B cell (primary cell): Measurements from ENCODE around the gene ANKFY1. TPM values are rescaled to one million over a fixed set of nuclear protein-coding genes. Genes with fewer than 3 reads are reported as not detected.

Experiments
- ATAC-seq: fragments of 200-7000 bp; cut with Tn5 transposase; one replicate; pipeline ENCODE4 v1.10.0; 2021; ENCODE audit warnings: low read depth, mild to moderate bottlenecking, moderate number of reproducible peaks, moderate library complexity
- CTCF ChIA-PET: fragments of 350-600 bp; sonication (Branson Sonifier 250); formaldehyde crosslinking; loops from one replicate; lab custom pipeline; 2021; ENCODE audit warnings: antibody characterized with exemption, inconsistent platforms; lab: Charles Lee
- POLR2A ChIA-PET: fragments of 350-600 bp; sonication (Branson Sonifier 250); formaldehyde crosslinking; loops from one replicate; lab custom pipeline; 2021; ENCODE audit warnings: antibody characterized with exemption; lab: Charles Lee
- DNase-seq: peaks from one replicate; pipeline ENCODE4 v3.0.0; 2013
- H2AFZ ChIP-seq: 2 replicates; pipeline ENCODE4 v1.6.1; 2012; ENCODE audit warnings: mild to moderate bottlenecking, low read depth, low read length; ENCODE audit not compliant: insufficient read depth, poor library complexity, severe bottlenecking
- H3K27ac ChIP-seq, 2 donors: 1 replicate in 1 of 2; 2 replicates in 1 of 2; pipeline ENCODE4 v1.5.1; 2012 to 2013; ENCODE audit warnings: low read length in 2 of 2, mild to moderate bottlenecking in 2 of 2, moderate library complexity in 1 of 2
- H3K27me3 ChIP-seq, 4 experiments: fragments of 200-600 bp in 1 of 4; sonication (generic) in 1 of 4; replicated peaks in 1 of 4; 1 replicate in 2 of 4; 2 replicates in 2 of 4; pipeline versions ENCODE4 v1.6.1 to v1.7.0; 2013 to 2016; ENCODE audit warnings: low read length in 3 of 4, mild to moderate bottlenecking in 2 of 4, mixed read lengths in 1 of 4, moderate library complexity in 1 of 4; ENCODE audit not compliant: insufficient read depth in 4 of 4, control insufficient read depth in 3 of 4; ENCODE audit errors: control extremely low read depth in 1 of 4
- H3K36me3 ChIP-seq, 2 experiments: replicated peaks in 1 of 2; 1 replicate in 1 of 2; 2 replicates in 1 of 2; pipeline versions ENCODE4 v1.6.1 to v1.7.1; 2013; ENCODE audit warnings: low read length in 1 of 2; ENCODE audit not compliant: insufficient read depth in 2 of 2, control insufficient read depth in 1 of 2; ENCODE audit errors: control extremely low read depth in 1 of 2, extremely low read depth in 1 of 2
- H3K4me1 ChIP-seq, 2 donors: fragments of 200-600 bp in 1 of 2; sonication (generic) in 1 of 2; 1 replicate in 1 of 2; 2 replicates in 1 of 2; pipeline versions ENCODE4 v1.5.1 to v1.6.1; 2013 to 2017; ENCODE audit warnings: low read length in 2 of 2; ENCODE audit not compliant: control insufficient read depth in 2 of 2, insufficient read depth in 2 of 2
- H3K4me2 ChIP-seq: replicated peaks from 2 replicates; pipeline ENCODE3; 2012; ENCODE audit warnings: mild to moderate bottlenecking, low read depth, low read length; ENCODE audit not compliant: poor library complexity, severe bottlenecking
- H3K4me3 ChIP-seq, 5 experiments: fragments of 200-600 bp in 1 of 5; sonication (generic) in 1 of 5; 1 replicate in 3 of 5; 2 replicates in 2 of 5; pipeline versions ENCODE4 v1.5.1 to v1.7.0; 2011 to 2016; ENCODE audit warnings: low read length in 4 of 5, mild to moderate bottlenecking in 4 of 5, low read depth in 2 of 5, control low read depth in 1 of 5, moderate library complexity in 1 of 5; ENCODE audit not compliant: insufficient read depth in 1 of 5; ENCODE audit errors: control extremely low read depth in 1 of 5, extremely low read depth in 1 of 5
- H3K79me2 ChIP-seq: fragments of 200-600 bp; sonication (generic); one replicate; pipeline ENCODE4 v1.6.0; 2016; ENCODE audit warnings: low read length; ENCODE audit not compliant: control insufficient read depth, insufficient read depth
- H3K9ac ChIP-seq: fragments of 200-600 bp; sonication (generic); 2 replicates; pipeline ENCODE4 v1.6.1; 2017; ENCODE audit warnings: mild to moderate bottlenecking, low read length, moderate library complexity
- H3K9me3 ChIP-seq, 3 donors: one replicate each; pipeline versions ENCODE4 v1.6.1 to v1.7.1; 2013; ENCODE audit warnings: low read length in 2 of 3; ENCODE audit not compliant: control insufficient read depth in 2 of 3, insufficient read depth in 1 of 3; ENCODE audit errors: control extremely low read depth in 1 of 3
- H4K20me1 ChIP-seq: 2 replicates; pipeline ENCODE4 v1.6.0; 2012; ENCODE audit warnings: mild to moderate bottlenecking, low read length; ENCODE audit not compliant: insufficient read depth, control insufficient read depth, poor library complexity, severe bottlenecking
- H3K27ac Mint-ChIP-seq: one replicate; pipeline ENCODE4 v1.8.0; 2021; ENCODE audit warnings: mixed read lengths
- H3K27me3 Mint-ChIP-seq: one replicate; pipeline ENCODE4 v1.8.0; 2021; ENCODE audit warnings: mixed read lengths
- H3K4me1 Mint-ChIP-seq: one replicate; pipeline ENCODE4 v1.8.0; 2021; ENCODE audit warnings: mixed read lengths
- H3K4me3 Mint-ChIP-seq: one replicate; pipeline ENCODE4 v1.8.0; 2021; ENCODE audit warnings: mixed read lengths
- H3K9me3 Mint-ChIP-seq: one replicate; pipeline ENCODE4 v1.8.0; 2022; ENCODE audit warnings: mixed read lengths; ENCODE audit not compliant: insufficient read depth
- CTCF ChIP-seq: fragments of 200-600 bp; IDR thresholded peaks from one replicate; pipeline ENCODE4 v1.8.0; 2022; ENCODE audit warnings: antibody characterized with exemption, mild to moderate bottlenecking
- EZH2 ChIP-seq: IDR thresholded peaks from 2 replicates; pipeline ENCODE4 v1.6.1; 2012; ENCODE audit warnings: borderline replicate concordance, low read depth, mild to moderate bottlenecking, moderate library complexity, low read length; ENCODE audit not compliant: insufficient read depth, poor library complexity, severe bottlenecking
- WGBS: methylation state at CpG from one replicate; pipeline ENCODE4 v1.1.5; 2013; ENCODE audit warnings: missing lambda C conversion rate; ENCODE audit not compliant: insufficient coverage; 5-methylcytosine and 5-hydroxymethylcytosine counted together
- intact Hi-C: fragments of 100-400 bp; cut with micrococcal nuclease; formaldehyde crosslinking; loops from one replicate; pipeline ENCODE4 v1.10.0; 2022
- polyA plus RNA-seq: library from polyadenylated mRNA; depleted of rRNA; stranded (reverse); fragments of >200 nt; gene quantifications from 2 replicates; pipeline ENCODE4 v1.2.3, GENCODE V29; 2012
- total RNA-seq, 2 donors: library from RNA; stranded (reverse); fragments of 120-200 nt in 1 of 2; gene quantifications; 1 replicate in 1 of 2; 2 replicates in 1 of 2; pipeline versions ENCODE4 v1.2.3 to v1.2.4, GENCODE V29; 2013 to 2022

Gene ANKFY1
- total and polyA plus RNA-seq, 2 donors (not counting 1 experiment from before 2014, with no cell fraction given), result 23.1 to 63.9 TPM

DNA sequence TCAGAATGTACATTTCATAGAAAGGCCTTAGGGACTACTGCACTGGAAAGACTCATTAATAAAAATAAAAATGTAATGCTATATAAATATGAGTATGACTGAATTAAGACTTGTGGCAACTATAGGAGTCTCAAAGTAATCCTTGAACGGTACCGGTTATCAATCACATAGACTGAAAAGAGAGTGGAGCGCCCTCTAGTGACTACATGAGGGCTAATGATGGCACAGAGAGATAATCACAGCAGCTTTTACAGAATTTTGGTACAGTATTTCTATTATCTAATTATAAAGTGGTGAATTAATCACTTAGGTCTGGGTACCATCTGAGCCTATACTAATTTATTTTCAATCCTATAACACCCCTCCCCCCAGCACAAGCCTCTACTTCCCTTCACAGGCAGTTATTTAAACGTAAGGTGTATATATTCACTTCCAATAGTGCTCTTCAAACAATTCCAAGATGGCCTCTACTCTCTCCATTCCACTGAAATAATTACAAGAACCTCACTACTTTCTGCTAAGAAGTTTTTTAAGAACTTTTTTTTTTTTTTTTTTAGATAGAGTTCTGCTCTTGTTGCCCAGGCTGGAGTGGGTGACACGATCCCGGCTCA lies 40.7 kb upstream of the ANKFY1 start:
- peak; percentile 49 for ATAC-seq
- Histone ChIP-seq H3K36me3 (peaks cover 5 to 37% of the 10 kb centered on the region in 2 experiments), H2AFZ (no peak overlapping the region), H3K9ac (no peak overlapping the region), H4K20me1 (peaks cover 61% of the 10 kb centered on the region), H3K4me3 (no peak overlapping the region), H3K79me2 (peaks cover 68% of the 10 kb centered on the region), H3K27ac (no peak overlapping the region), H3K9me3 (no peaks in the 10 kb centered on the region), H3K4me1 (peaks cover 9 to 11% of the 10 kb centered on the region in 2 donors), H3K27me3 (no peaks in the 10 kb centered on the region), H3K4me2 (no peak overlapping the region)
- WGBS, result no CpG with 5 or more reads among the region's 6 CpGs
- TF ChIP-seq EZH2 (no peak), CTCF (peak; percentile 89)
- Mint-ChIP-seq H3K4me3 (no peak overlapping the region), H3K27ac (no peak overlapping the region), H3K27me3 (no peaks in the 10 kb centered on the region), H3K9me3 (no peaks in the 10 kb centered on the region), H3K4me1 (peaks cover 23% of the 10 kb centered on the region)
- DNase-seq, result peak; percentile 70
- intact Hi-C loops, result loop anchor here (1.0 to 5.0 kb wide), 3 partner anchors 62 to 109 kb away; partner anchors contain the start of gene UBE2G1
- CTCF ChIA-PET, result interaction anchor here (0.5 to 2.9 kb wide), 25 partner anchors 9 to 1951 kb away, joined by 3 to 13 read pairs (median 4); no protein-coding TSS in a partner anchor
- POLR2A ChIA-PET, result interaction anchor here (0.6 kb wide), 1 partner anchor 18 kb away, joined by 4 read pairs; no protein-coding TSS in a partner anchor

DNA sequence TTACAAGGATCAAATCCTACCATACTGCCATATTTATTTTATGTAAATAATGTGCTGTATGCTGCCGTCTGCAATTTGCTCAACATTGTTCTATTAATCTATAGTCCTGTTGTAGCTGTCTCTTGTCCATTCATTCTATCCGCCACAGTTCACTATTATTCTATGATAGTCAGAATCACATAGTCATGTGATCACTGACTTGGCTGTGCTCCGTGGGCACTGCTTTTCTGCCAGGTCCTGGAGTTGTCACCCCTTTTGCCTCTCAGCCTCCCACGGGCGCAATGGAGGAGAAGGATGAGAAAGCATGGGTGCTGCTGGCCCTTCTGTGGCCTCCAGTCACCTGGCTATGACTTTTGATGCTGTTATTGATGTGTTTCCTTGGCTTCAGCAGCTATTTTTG lies 37.3 kb upstream of the ANKFY1 start:
- Histone ChIP-seq H2AFZ (no peak overlapping the region), H3K27me3 (no peaks in the 10 kb centered on the region), H3K27ac (no peak overlapping the region), H3K79me2 (peaks cover 62% of the 10 kb centered on the region), H3K4me1 (no peaks in the 10 kb centered on the region), H4K20me1 (peaks cover 54% of the 10 kb centered on the region), H3K9ac (no peak overlapping the region), H3K4me2 (no peak overlapping the region), H3K36me3 (peaks cover 5 to 23% of the 10 kb centered on the region in 2 experiments), H3K9me3 (no peaks in the 10 kb centered on the region), H3K4me3 (no peak overlapping the region)
- Mint-ChIP-seq H3K4me1 (peaks cover 20% of the 10 kb centered on the region), H3K4me3 (no peak overlapping the region), H3K9me3 (no peaks in the 10 kb centered on the region), H3K27me3 (no peaks in the 10 kb centered on the region), H3K27ac (no peak overlapping the region)
- DNase-seq, result no peak
- WGBS, result 100% methylated on average over 1 of the region's 5 CpGs
- ChIA-PET POLR2A (no interaction called here), CTCF (no interaction called here)
- intact Hi-C loops, result loop anchor here (5.0 kb wide), 1 partner anchor 84 kb away; no protein-coding TSS in a partner anchor
- TF ChIP-seq CTCF, result no peak
- no peak for TF ChIP-seq EZH2
- no peak for ATAC-seq
